OCI-LY7 (cell line): Measurements from ENCODE around the gene SERTAD4.

Source experiments
- EZH2phosphoT487 ChIP-seq: fragments of 200-600 bp; sonication (generic); IDR thresholded peaks from 2 replicates; pipeline ENCODE4 v1.6.1; 2018; ENCODE audit warnings: low read depth, borderline replicate concordance, mild to moderate bottlenecking, mixed run types, antibody characterized with exemption, low read length, moderate library complexity, mixed read lengths
- TF ChIP-seq, protein P1 (sequence below): fragments of 200-600 bp; sonication (generic); conservative IDR thresholded peaks from 2 replicates; pipeline ENCODE4 v1.5.1; 2014; ENCODE audit warnings: mild to moderate bottlenecking, antibody characterized with exemption, low read length, moderate library complexity, mixed read lengths

DNA sequence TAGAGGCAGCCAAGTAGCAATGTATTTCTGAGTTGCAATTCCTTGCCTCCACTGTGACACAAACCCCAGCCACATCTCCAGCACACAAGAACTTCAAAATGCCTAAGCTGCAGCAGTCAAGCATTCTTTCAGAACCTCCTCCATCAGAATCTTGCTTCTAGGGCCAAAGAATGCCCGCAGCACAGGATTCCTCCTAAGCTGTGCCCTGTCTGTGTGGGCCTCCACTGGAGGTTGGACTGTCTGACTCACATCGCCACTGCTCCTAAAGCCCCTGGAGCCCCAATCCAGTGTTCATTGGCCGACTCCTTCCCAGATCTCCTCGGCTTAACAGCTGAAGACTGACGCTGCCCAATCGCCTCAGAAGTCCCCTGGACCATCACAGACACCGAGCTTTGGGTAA is 43.2 kb upstream of the SERTAD4 start:
- TF ChIP-seq, protein P1, sequence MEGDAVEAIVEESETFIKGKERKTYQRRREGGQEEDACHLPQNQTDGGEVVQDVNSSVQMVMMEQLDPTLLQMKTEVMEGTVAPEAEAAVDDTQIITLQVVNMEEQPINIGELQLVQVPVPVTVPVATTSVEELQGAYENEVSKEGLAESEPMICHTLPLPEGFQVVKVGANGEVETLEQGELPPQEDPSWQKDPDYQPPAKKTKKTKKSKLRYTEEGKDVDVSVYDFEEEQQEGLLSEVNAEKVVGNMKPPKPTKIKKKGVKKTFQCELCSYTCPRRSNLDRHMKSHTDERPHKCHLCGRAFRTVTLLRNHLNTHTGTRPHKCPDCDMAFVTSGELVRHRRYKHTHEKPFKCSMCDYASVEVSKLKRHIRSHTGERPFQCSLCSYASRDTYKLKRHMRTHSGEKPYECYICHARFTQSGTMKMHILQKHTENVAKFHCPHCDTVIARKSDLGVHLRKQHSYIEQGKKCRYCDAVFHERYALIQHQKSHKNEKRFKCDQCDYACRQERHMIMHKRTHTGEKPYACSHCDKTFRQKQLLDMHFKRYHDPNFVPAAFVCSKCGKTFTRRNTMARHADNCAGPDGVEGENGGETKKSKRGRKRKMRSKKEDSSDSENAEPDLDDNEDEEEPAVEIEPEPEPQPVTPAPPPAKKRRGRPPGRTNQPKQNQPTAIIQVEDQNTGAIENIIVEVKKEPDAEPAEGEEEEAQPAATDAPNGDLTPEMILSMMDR: no peak
- TF ChIP-seq EZH2phosphoT487: no peak
